Liver (tissue), 3 donors: ENCODE results near the gene GREM1.

ENCODE experiments used
- CTCF ChIP-seq: fragments of 150-350 bp; IDR thresholded peaks from 2 replicates; pipeline ENCODE4 v1.5.1; 2017; ENCODE audit warnings: improper control_type of control experiment, low read depth, low read length; ENCODE audit not compliant: missing input control
- GABPA ChIP-seq, 2 donors: IDR thresholded peaks in 1 of 2; conservative IDR thresholded peaks in 1 of 2; 2 replicates each; pipeline ENCODE4 v1.6.1; 2016; ENCODE audit warnings: antibody characterized with exemption in 2 of 2, mild to moderate bottlenecking in 1 of 2, moderate library complexity in 1 of 2
- JUND ChIP-seq, 2 donors: IDR thresholded peaks; 2 replicates each; pipeline ENCODE4 v1.6.1; 2016; ENCODE audit warnings: antibody characterized with exemption in 2 of 2
- MAX ChIP-seq: IDR thresholded peaks from 2 replicates; pipeline ENCODE4 v1.6.1; 2016; ENCODE audit warnings: antibody characterized with exemption
- NR2F2 ChIP-seq: IDR thresholded peaks from 2 replicates; pipeline ENCODE4 v1.6.1; 2016; ENCODE audit warnings: antibody characterized with exemption
- RAD21 ChIP-seq, 2 donors: IDR thresholded peaks; 2 replicates each; pipeline ENCODE4 v1.6.1; 2016; ENCODE audit warnings: antibody characterized with exemption in 2 of 2, mild to moderate bottlenecking in 2 of 2
- REST ChIP-seq: IDR thresholded peaks from 2 replicates; pipeline ENCODE4 v1.6.1; 2016; ENCODE audit warnings: antibody characterized with exemption, mild to moderate bottlenecking
- RXRA ChIP-seq, 2 donors: IDR thresholded peaks; 2 replicates each; pipeline ENCODE4 v1.6.1; 2017 to 2018; ENCODE audit warnings: antibody characterized with exemption in 2 of 2, mild to moderate bottlenecking in 1 of 2
- SP1 ChIP-seq: IDR thresholded peaks from 2 replicates; pipeline ENCODE4 v1.6.1; 2018; ENCODE audit warnings: antibody characterized with exemption, mild to moderate bottlenecking
- TAF1 ChIP-seq: conservative IDR thresholded peaks from 2 replicates; pipeline ENCODE4 v1.6.1; 2016; ENCODE audit warnings: antibody characterized with exemption, mild to moderate bottlenecking
- ZBTB33 ChIP-seq: IDR thresholded peaks from 2 replicates; pipeline ENCODE4 v1.6.1; 2016; ENCODE audit warnings: antibody characterized with exemption
- donor health status: healthy.
- donor health status: healthy.

- TF ChIP-seq TAF1 (no peak), RAD21 (IDR thresholded peaks at IDR 0.05) (no peak), SP1 (no peak), GABPA (IDR thresholded peaks at IDR 0.05 in 1 of 2, conservative IDR thresholded peaks at IDR 0.05 in 1 of 2) (no peak), JUND (IDR thresholded peaks at IDR 0.05) (no peak), CTCF (no peak), REST (no peak), RXRA (IDR thresholded peaks at IDR 0.05) (no peak), NR2F2 (no peak), MAX (no peak), ZBTB33 (no peak)
Observed at GRCh38 chr15:32670623-32671022, 47.2 kb upstream of the GREM1 start.
